Fibroblast of the conjunctiva (primary cell): Measurements from ENCODE around the gene TUFM.
"Not testable (repeated sequence)": the region's sequence is repeated elsewhere in the genome, so short reads cannot be mapped to it uniquely, and the experiment has no call there.

Experiments used
- DNase-seq: peaks from one replicate; pipeline ENCODE4 v3.0.0-alpha.2; 2010; ENCODE audit warnings: low read depth

The TUFM gene

DNA sequence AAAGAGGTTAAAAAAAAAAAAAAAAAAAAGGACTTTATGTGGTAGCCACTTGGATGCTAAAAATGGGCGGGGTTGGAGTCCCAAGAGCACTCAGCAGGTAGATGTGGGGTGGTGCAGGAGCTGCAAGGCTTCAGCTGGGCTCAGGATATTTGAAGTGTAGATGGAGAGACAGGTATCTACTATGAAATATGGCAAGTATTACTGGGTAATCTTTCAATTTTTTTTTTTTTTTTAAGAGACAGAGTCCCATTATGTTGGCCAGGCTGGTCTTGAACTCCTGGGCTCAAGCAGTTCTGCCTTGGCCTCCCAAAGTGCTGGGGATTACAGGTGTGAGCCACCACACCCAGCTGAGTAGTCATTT lies 7.6 kb downstream of the TUFM start:
- no peak for DNase-seq

DNA sequence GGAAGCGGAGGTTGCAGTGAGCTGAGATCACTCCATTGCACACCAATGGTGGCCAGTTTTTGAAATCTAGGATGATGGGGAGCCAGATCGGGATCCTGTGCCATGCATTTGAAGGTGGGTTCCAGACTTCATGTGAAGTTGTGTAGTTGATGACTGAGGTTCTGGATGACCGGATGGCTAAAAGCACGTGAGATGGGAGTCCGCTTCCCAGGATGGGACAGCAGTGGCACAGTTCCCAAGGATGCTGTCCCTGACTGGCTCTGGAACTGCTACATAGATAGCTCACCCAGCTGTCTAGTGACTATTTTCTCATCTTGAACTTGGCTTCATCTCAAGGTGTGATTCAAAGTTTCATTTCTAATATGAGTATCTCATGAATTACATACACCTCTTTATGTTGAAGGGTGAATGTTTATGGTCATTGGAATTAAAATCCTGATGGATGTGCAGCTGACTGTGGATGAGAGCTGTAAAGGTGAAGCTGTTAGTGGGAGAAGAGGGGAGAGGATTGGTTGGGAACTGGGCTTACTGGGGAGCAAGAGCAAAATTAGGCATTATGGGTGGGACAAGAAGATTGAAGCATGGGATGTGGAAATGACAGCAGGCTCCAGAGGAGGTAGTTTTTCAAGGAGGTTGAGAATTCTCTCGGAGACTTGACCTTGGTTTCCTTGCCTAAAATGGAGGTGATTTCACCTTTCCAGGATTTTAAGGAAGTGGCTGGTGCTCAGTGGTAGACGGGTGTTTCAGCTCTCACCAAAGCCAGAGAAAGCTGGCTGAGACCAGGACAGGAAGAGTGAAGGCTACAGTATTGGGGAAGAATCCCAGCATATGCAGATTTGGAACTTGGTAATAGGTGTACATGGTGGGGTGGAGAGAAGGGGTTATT lies 8.2 kb downstream of the TUFM start:
- DNase-seq = no peak

DNA sequence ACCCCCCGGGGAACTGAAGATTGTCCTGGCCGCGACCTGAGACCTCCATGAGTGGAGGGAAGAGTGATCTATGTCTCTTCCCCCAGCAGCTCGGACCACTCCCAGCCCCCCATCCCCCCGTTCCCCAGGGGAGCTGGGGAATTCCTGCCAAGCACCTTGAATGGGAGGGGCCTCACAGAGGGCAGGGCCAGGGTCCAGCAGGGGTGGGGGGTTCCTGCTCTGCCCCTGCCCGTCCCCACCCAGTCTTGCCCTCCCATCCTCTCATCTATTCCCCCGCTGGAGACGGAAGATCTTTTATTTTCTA lies 9.4 kb downstream of the TUFM start:
- no peak for DNase-seq

- DNase-seq = no peak
These were observed 10.0 kb downstream of the TUFM start for GRCh38 chr16:28835864-28836760.

GRCh38 chr16:28834873-28835863 lies 11.0 kb downstream of the TUFM start:
- DNase-seq = no peak

GRCh38 chr16:28834349-28834748 lies 11.8 kb downstream of the TUFM start:
- DNase-seq = no peak

- DNase-seq = no peak
These were observed 15.6 kb downstream of the TUFM start for GRCh38 chr16:28830531-28830930.

- DNase-seq = no peak
These were observed 16.4 kb downstream of the TUFM start for GRCh38 chr16:28829747-28830146.

DNA sequence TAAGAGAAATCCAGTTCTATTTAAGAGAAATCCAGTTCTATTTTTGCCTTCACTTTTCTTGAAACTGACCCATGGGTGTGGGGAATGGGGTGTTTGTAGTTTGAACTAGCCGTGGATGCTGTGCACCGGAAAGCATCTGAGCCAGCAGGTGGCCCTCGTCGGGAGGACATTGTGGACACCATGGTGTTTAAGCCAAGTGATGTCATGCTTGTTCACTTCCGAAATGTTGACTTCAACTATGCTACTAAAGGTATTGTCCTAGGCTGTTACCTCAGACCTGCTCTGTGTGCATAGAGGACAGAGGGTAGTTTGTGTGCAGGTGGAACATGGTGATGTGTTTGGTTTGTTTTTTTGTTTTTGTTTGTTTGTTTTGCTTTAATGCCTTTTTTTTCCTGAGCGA lies 20.0 kb downstream of the TUFM start:
- DNase-seq = no peak

GRCh38 chr16:28824717-28824973 lies 21.5 kb downstream of the TUFM start:
- no peak for DNase-seq

- peak; percentile 98 for DNase-seq
These were observed 22.1 kb downstream of the TUFM start for GRCh38 chr16:28823873-28824716.

DNA sequence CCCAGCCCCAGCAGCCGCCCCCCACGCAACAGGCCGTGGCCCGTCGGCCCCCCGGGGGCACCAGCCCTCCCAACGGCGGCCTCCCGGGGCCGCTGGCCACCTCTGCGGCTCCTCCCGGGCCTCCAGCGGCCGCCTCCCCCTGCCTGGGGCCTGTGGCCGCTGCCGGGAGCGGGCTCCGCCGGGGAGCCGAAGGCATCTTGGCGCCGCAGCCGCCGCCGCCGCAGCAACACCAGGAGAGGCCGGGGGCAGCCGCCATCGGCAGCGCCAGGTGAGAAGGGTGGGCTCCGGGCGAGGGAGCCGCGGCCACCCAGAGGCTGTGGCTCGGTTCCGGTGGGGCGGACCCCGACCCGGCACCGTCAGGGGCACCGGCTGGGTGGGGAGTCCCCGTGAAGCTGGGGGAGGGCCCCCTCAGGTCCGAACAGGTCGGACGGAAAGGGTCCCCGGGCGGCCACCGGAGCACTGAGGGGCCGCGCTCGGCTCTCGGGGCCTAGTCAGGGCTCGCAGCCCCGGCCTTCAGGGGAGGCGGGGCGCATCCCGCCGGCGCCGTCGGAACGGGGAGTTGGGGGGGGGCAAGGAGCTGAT lies 22.8 kb downstream of the TUFM start:
- no peak for DNase-seq

DNA sequence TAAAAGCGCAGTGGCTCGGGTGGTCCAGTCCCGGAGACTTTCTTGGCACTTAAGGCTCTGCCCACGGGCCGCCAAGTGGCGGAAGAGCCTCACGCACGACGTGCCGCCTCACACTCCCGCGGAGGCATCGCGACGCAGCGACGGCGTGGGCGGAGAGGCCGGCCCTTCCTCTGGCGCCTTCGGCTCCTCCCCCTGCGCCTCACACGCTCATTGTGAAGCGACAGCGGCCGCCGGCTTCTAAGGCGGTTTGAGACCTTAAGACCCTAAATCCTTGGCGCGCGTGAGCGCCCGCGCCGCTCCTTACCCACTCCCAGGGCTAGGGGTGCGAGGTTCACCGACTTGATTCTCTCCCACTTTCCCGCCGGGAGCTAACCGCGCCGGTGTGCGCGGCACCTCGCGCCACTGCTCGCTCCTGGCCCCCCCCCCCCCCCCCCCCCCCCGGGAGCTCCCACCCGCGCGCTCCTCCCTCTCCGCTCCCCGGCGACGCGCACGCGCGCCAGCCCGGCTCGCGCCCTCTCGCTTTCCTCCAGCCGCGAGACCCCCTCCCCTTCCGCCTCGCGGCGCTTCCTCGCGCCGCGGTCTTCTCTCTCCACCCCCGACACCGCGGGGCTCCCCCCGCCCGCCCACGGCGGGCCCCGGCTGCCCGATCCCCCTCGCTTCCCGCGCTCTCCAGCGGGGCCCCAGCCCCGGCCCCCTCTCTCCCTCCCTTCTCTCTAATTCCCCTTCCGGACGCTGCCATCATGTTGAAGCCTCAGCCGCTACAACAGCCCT lies 23.4 kb downstream of the TUFM start, which contains the start of gene ATXN2L:
Gene ATXN2L (plus strand): TSS at position 480 of the 771 bp plus-strand sequence. CDS start 261 bp downstream, at position 741.
- peak; percentile 89 for DNase-seq

DNA sequence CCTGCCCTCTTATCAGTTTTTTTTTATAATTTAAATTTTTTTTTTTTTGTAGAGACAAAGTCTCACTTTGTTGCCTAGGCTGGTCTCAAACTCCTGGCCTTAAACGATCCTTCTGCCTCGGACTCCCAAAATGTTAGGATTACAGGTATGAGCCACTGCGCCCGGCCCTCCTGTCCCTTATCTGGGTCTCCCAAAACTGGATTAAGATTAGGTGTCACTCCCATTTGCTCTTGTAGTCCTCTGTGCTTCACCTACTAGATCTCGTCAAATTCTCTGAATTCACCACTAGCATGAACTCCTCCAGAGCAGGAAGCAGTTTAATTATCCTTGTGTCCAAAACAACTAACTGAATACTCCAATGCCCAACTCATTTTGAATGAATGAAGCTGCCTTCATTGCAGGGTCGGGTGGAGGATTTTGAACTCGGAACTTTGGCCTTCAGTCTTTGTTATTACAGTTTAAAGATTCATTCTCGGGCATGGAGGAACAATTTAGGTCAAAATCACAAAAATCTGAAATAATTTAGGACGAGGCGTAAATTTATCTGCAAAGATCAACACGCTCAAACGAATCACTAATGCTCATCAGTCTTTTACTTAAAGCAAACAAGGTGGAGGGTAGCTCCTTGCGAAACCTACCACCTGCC lies 24.2 kb downstream of the TUFM start:
- no peak for DNase-seq

DNA sequence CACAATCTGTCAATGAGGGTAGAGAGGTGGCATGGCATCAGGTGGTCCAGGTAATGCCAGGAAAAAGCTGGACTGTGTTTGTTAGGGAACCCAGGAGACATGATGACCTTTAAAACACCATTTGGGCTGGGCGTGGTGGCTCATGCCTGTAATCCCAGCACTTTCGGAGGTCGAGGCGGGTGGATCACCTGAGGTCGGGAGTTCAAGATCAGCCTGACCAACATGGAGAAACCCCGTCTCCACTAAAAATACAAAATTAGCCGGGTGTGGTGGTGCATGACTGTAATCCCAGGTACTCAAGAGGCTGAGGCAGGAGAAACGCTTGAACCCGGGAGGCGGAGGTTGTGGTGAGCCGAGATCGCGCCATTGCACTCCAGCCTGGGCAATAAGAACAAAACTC lies 25.6 kb downstream of the TUFM start:
- not testable (repeated sequence) for DNase-seq

DNA sequence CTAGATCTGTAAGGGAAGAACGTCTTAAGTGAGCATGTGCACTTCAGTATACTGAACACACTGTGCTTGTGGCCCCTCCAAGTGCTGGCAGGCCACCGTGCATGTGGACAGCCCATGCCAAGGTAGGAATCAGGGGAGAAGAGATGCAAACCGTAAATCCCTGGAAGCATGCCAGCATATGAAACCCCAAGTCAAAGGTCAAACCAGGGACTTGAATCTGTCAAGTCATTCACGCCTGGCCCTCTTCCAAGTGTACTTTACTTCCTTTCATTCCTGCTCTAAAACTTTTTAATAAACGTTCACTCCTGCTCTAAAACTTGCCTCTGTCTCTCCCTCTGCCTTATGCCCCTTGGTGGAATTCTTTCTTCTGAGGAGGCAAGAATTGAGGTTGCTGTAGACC lies 26.1 kb downstream of the TUFM start:
- DNase-seq = no peak

- DNase-seq = not testable (repeated sequence)
These were observed 38.6 kb downstream of the TUFM start for GRCh38 chr16:28807445-28808120.

DNA sequence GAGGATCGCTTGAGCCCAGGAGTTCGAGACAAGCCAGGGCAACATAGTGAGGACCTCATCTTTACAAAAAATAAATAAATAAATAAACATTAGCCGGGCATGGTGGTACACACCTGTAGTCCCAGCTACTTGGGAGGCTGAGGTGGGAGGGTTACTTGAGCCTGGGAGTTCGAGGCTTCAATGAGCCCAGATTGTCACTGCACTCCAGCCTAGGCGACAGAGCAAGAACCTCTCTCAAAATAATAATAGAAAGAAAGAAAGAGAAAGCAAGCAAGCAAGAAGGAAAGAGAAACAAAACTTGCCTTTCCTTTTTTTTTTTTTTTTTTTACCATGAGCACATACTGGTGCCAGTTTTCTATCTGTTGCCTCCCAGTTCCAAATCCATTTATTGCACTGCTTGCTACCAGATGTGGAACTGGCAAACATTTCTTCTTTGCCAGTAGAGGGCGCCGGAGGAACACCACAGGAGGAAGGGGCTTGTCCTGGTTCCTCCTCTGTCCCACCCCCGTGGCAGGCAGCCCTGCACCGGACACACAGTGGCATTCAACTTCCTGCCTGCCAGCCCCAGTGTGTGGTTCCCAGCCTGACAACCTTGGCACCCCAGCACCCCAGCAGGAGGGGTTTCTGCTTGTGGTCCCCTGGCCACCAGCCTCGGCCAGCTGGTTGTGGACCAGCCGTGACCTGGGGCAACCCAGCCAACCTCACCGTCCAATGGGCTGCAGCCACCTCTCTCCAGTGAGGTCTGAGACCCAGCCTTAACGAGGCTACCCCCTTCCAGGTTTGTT lies 43.7 kb downstream of the TUFM start:
- peak; percentile 49 for DNase-seq
